ENCODE measurements around the gene KIF25.

KIF25 gene

GRCh38 chr6:168030218-168030746 lies 32.8 kb downstream of the KIF25 start:
- H3K4me3 ChIP-seq: no peak overlapping the region
- no peak overlapping the region for H3K27ac ChIP-seq

GRCh38 chr6:168030908-168031307 lies 33.4 kb downstream of the KIF25 start:
- Histone ChIP-seq H3K27ac (peak overlapping the region in 5 of 21 experiments; percentile 1 to 77 (median 74)), H3K4me3 (no peak overlapping the region)

- Histone ChIP-seq H3K27ac (peak overlapping the region in 14 of 21 experiments; percentile 2 to 81 (median 60)), H3K4me3 (no peak overlapping the region)
Observed at GRCh38 chr6:168031411-168031971, 34.0 kb downstream of the KIF25 start.

GRCh38 chr6:168032005-168032760 lies 34.7 kb downstream of the KIF25 start:
- Histone ChIP-seq H3K27ac (peak overlapping the region in 16 of 21 experiments; percentile 2 to 81 (median 58)), H3K4me3 (no peak overlapping the region)

GRCh38 chr6:168033791-168034190 lies 36.3 kb downstream of the KIF25 start:
- Histone ChIP-seq H3K4me3 (no peak overlapping the region), H3K27ac (no peak overlapping the region)

DNA sequence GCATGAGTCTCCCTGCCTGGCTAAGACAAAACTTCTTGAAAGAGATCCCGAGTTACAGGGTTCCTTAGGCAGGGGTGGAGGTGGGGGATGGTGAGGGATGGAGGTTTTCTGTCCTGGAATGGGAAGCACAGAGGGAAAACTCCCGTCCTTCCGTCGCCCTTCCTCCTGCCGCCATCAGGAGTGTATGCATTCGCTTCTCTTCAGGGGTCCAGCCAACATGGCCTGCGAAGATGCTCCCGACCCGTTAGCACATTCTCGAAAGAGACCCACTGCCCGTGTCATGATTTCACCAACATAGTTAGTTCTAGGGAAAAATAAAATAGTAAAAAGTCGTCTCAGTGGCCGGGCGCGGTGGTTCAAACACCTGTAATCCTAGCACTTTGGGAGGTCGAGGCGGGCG lies 37.1 kb downstream of the KIF25 start:
- Histone ChIP-seq H3K4me3 (no peak overlapping the region), H3K27ac (peak overlapping the region in 9 of 21 experiments; percentile 16 to 80 (median 71))

DNA sequence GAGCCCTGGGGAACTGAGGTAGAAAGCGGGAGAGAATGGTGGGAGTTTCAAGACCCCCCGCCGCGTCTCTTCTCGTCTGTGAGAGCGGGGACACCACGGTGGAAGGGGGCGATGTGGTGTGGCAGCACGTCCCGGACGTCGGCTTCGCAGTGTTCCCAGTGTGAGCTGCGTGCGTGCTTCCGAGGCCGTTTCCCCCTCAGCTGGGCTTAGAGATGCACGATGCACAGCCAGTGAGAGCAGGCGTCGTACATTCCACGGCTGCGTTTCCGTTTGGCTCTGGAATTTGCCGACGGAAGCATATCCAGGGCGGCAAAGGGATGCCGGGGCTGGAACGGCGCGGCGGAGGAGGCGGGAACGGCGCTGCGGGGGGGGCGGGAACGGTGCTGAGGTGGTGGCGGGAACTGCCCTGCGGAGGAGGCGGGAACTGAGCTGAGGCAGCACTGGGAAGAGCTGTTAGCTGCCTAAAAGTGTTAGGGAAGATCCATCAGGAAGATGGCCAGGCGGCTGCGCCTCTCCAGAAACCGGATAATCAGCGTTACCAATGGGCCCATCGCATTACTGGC lies 37.7 kb downstream of the KIF25 start:
- Histone ChIP-seq H3K27ac (peak overlapping the region in 18 of 21 experiments; percentile 10 to 80 (median 58)), H3K4me3 (peak overlapping the region; percentile 4 to 37 (median 23))

- Histone ChIP-seq H3K4me3 (peak overlapping the region; percentile 4 to 37 (median 23)), H3K27ac (peak overlapping the region in 17 of 21 experiments; percentile 10 to 80 (median 60))
Observed at GRCh38 chr6:168035661-168036545, 38.4 kb downstream of the KIF25 start.

DNA sequence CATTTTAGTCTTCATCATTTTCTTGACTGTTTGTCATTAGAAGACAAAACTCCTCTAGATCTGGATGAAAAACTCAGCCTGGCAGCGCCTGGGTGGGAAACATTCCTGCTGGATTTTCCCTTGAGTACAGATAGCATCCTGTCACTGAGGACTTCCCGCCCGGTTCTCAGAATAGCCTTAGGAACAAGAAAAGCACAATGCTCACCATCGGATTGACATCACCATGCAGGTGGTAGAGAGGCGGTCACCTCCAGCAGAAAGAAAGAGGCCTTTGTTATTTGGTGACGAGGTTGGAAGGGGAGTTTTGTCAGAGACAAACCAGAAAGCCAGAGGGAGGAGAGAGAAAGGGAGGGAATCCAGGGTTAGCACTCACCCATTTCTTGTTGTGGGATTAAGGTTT lies 39.8 kb downstream of the KIF25 start:
- Histone ChIP-seq H3K27ac (peak overlapping the region in 9 of 21 experiments; percentile 1 to 78 (median 60)), H3K4me3 (no peak overlapping the region)

GRCh38 chr6:168037856-168038255 lies 40.4 kb downstream of the KIF25 start:
- H3K27ac ChIP-seq: peak overlapping the region in 9 of 21 experiments; percentile 3 to 71 (median 49)
- no peak overlapping the region for H3K4me3 ChIP-seq

GRCh38 chr6:168038576-168039140 lies 41.2 kb downstream of the KIF25 start:
- no peak overlapping the region for H3K4me3 ChIP-seq
- H3K27ac ChIP-seq: peak overlapping the region in 6 of 21 experiments; percentile 3 to 71 (median 48)

- Histone ChIP-seq H3K4me3 (no peak overlapping the region), H3K27ac (peak overlapping the region in 1 of 21 experiments; percentile 51)
Observed at GRCh38 chr6:168039301-168039700, 41.8 kb downstream of the KIF25 start.

GRCh38 chr6:168039849-168040248 lies 42.4 kb downstream of the KIF25 start:
- Histone ChIP-seq H3K4me3 (no peak overlapping the region), H3K27ac (no peak overlapping the region)

- Histone ChIP-seq H3K4me3 (no peak overlapping the region), H3K27ac (no peak overlapping the region)
Observed at GRCh38 chr6:168040856-168041496, 43.5 kb downstream of the KIF25 start.

GRCh38 chr6:168041928-168042327 lies 44.5 kb downstream of the KIF25 start:
- Histone ChIP-seq H3K27ac (no peak overlapping the region), H3K4me3 (no peak overlapping the region)

GRCh38 chr6:168042426-168043192 lies 45.1 kb downstream of the KIF25 start:
- no peak overlapping the region for H3K4me3 ChIP-seq
- H3K27ac ChIP-seq: no peak overlapping the region

GRCh38 chr6:168043193-168043847 lies 45.8 kb downstream of the KIF25 start:
- no peak overlapping the region for H3K27ac ChIP-seq
- H3K4me3 ChIP-seq: no peak overlapping the region
